Osteoblast (primary cell): ENCODE results near the gene DTHD1. TPM values are rescaled to one million over a fixed set of nuclear protein-coding genes. Genes with fewer than 3 reads are reported as not detected.

Experiments
- DNase-seq: peaks from one replicate; pipeline ENCODE4 v3.0.0; 2011; ENCODE audit warnings: low spot score, mixed read lengths; ENCODE audit not compliant: insufficient read length; ENCODE audit errors: missing footprints
- H2AFZ ChIP-seq: 2 replicates; pipeline ENCODE4 v1.6.0; 2011; ENCODE audit warnings: mild to moderate bottlenecking, low read length
- H3K27ac ChIP-seq: 2 replicates; pipeline ENCODE4 v1.5.1; 2011; ENCODE audit warnings: mild to moderate bottlenecking, low read depth, low read length, moderate library complexity
- H3K27me3 ChIP-seq: 2 replicates; pipeline ENCODE4 v1.6.0; 2012; ENCODE audit warnings: mild to moderate bottlenecking, control low read depth, inconsistent platforms, low read length, moderate library complexity; ENCODE audit not compliant: insufficient read depth
- H3K36me3 ChIP-seq: 2 replicates; pipeline ENCODE4 v1.5.1; 2011; ENCODE audit warnings: mild to moderate bottlenecking, low read length, control low read depth, moderate library complexity; ENCODE audit not compliant: insufficient read depth
- H3K4me1 ChIP-seq: 2 replicates; pipeline ENCODE4 v1.5.1; 2011; ENCODE audit warnings: mild to moderate bottlenecking, low read length, control low read depth, moderate library complexity; ENCODE audit not compliant: insufficient read depth
- H3K4me2 ChIP-seq: 2 replicates; pipeline ENCODE4 v1.6.0; 2011; ENCODE audit warnings: mild to moderate bottlenecking, low read length; ENCODE audit not compliant: insufficient read depth
- H3K4me3 ChIP-seq: fragments of 200-600 bp; sonication (generic); 3 replicates; pipeline ENCODE4 v1.5.1; 2012; ENCODE audit warnings: mild to moderate bottlenecking, low read length, inconsistent platforms; ENCODE audit not compliant: insufficient read depth
- H3K79me2 ChIP-seq: 2 replicates; pipeline ENCODE4 v1.6.0; 2012; ENCODE audit warnings: mild to moderate bottlenecking, low read length, control low read depth, inconsistent platforms; ENCODE audit not compliant: insufficient read depth
- H3K9me3 ChIP-seq: 2 replicates; pipeline ENCODE4 v1.5.1; 2011; ENCODE audit warnings: low read depth, low read length, control low read depth
- H4K20me1 ChIP-seq: 2 replicates; pipeline ENCODE4 v1.6.0; 2012; ENCODE audit warnings: mild to moderate bottlenecking, low read length, control low read depth; ENCODE audit not compliant: insufficient read depth
- total RNA-seq: library from RNA; depleted of rRNA; stranded (reverse); fragments of >200 nt; gene quantifications from 2 replicates; pipeline ENCODE4 v1.2.3, GENCODE V29; 2012
- TF ChIP-seq, protein P1 (sequence below): IDR thresholded peaks from 2 replicates; pipeline ENCODE4 v1.5.1; 2011; ENCODE audit warnings: mild to moderate bottlenecking, low read depth, low read length, moderate library complexity; ENCODE audit errors: extremely low read depth

The DTHD1 gene
- total RNA-seq, 1 donor: not detected

DNA sequence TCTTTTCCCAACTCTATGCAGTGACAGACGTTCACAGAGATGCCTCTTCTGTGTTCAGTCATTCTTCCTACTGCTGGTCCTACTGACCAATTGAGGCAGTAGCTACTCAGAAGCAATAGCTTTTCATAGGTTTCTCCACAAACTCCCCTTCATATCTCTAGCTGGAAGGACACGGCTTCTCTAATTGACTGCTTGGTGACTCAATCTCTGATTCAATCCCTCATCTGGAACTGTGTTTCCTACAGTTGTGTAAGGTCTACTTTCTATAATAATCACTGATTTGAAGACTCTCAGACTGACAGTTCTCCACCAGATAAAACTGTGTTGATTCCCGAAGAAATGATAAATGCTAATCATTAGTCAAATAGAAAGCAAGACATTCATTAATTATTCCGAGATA is 111.5 kb downstream of the DTHD1 start:
- Histone ChIP-seq H3K27me3 (no peaks in the 10 kb centered on the region), H2AFZ (no peak overlapping the region), H3K4me3 (no peak overlapping the region), H3K4me2 (no peak overlapping the region), H3K4me1 (no peaks in the 10 kb centered on the region), H3K36me3 (no peaks in the 10 kb centered on the region), H3K79me2 (no peaks in the 10 kb centered on the region), H4K20me1 (no peaks in the 10 kb centered on the region), H3K27ac (no peak overlapping the region), H3K9me3 (peaks cover 2% of the 10 kb centered on the region)
- TF ChIP-seq, protein P1, sequence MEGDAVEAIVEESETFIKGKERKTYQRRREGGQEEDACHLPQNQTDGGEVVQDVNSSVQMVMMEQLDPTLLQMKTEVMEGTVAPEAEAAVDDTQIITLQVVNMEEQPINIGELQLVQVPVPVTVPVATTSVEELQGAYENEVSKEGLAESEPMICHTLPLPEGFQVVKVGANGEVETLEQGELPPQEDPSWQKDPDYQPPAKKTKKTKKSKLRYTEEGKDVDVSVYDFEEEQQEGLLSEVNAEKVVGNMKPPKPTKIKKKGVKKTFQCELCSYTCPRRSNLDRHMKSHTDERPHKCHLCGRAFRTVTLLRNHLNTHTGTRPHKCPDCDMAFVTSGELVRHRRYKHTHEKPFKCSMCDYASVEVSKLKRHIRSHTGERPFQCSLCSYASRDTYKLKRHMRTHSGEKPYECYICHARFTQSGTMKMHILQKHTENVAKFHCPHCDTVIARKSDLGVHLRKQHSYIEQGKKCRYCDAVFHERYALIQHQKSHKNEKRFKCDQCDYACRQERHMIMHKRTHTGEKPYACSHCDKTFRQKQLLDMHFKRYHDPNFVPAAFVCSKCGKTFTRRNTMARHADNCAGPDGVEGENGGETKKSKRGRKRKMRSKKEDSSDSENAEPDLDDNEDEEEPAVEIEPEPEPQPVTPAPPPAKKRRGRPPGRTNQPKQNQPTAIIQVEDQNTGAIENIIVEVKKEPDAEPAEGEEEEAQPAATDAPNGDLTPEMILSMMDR: no peak
- no peak for DNase-seq

Other genes with a start within 250 kb of the DTHD1 start
- gene ARAP2, start 37.1 kb upstream of the DTHD1 start, total RNA-seq: 0.59 and 3.6 TPM in 2 replicates